HCT116 (cell line): ENCODE data around the gene NEMP1.

Experiments used
- CTCF ChIP-seq, 3 experiments: fragments of 200-600 bp in 1 of 3; sonication (generic) in 1 of 3; IDR thresholded peaks in 2 of 3; conservative IDR thresholded peaks in 1 of 3; 2 replicates each; pipeline ENCODE4 v1.5.1; 2012 to 2017; ENCODE audit warnings: low read depth in 2 of 3, low read length in 2 of 3, antibody characterized with exemption in 1 of 3, borderline replicate concordance in 1 of 3, control low read depth in 1 of 3, mild to moderate bottlenecking in 1 of 3, mixed read lengths in 1 of 3, mixed run types in 1 of 3, moderate library complexity in 1 of 3; ENCODE audit not compliant: insufficient read depth in 1 of 3
- RAD21 ChIP-seq: IDR thresholded peaks from 2 replicates; pipeline ENCODE4 v1.6.1; 2012; ENCODE audit warnings: low read depth, mild to moderate bottlenecking

GRCh38 chr12:57029457-57029856 lies 49.1 kb downstream of the NEMP1 start:
- TF ChIP-seq RAD21 (no peak), CTCF (IDR thresholded peaks at IDR 0.05 in 2 of 3, conservative IDR thresholded peaks at IDR 0.05 in 1 of 3; ENCODE audit: borderline replicate concordance in 1 of 3, insufficient read depth in 1 of 3, low read depth in 2 of 3, low read length in 2 of 3) (no peak)
